Right atrium auricular region (tissue), 2 donors: ENCODE measurements around the gene IQGAP1. TPM values are rescaled to one million over a fixed set of nuclear protein-coding genes. Genes with fewer than 3 reads are reported as not detected.

Experiments
- DNase-seq: peaks from one replicate; pipeline ENCODE4 v3.0.0-alpha.2; 2019; ENCODE audit warnings: low spot score
- H3K27ac ChIP-seq, 2 donors: fragments of 200-600 bp; sonication (generic); 1 replicate in 1 of 2; 2 replicates in 1 of 2; pipeline ENCODE4 v1.5.1; 2016 to 2019
- H3K27me3 ChIP-seq, 2 donors: fragments of 200-600 bp; sonication (generic); one replicate each; pipeline versions ENCODE4 v1.5.1 to v1.6.0; 2017 to 2019
- H3K36me3 ChIP-seq: fragments of 200-600 bp; sonication (generic); one replicate; pipeline ENCODE4 v1.5.1; 2016
- H3K4me1 ChIP-seq, 2 donors: fragments of 200-600 bp; sonication (generic); one replicate each; pipeline versions ENCODE4 v1.5.1 to v1.6.0; 2017 to 2019
- H3K4me3 ChIP-seq, 2 donors: fragments of 200-600 bp; sonication (generic); 1 replicate in 1 of 2; 2 replicates in 1 of 2; pipeline ENCODE4 v1.5.1; 2017 to 2019; ENCODE audit warnings: mild to moderate bottlenecking in 1 of 2, moderate library complexity in 1 of 2
- H3K9me3 ChIP-seq, 2 donors: fragments of 200-600 bp; sonication (generic); one replicate each; pipeline ENCODE4 v1.5.1; 2019
- total RNA-seq, 2 donors: library from RNA; depleted of rRNA; stranded (reverse); fragments of >200 nt; gene quantifications; one replicate each; pipeline ENCODE4 v1.1.0, GENCODE V29; 2016
- TF ChIP-seq, protein P1 (sequence below), 2 donors: fragments of 200-600 bp; sonication (generic); IDR thresholded peaks; one replicate each; pipeline ENCODE4 v1.5.1; 2019; ENCODE audit warnings: antibody characterized with exemption in 2 of 2

The IQGAP1 gene
- total RNA-seq, 2 donors from 2014 or later: 56.5 to 96.3 TPM

DNA sequence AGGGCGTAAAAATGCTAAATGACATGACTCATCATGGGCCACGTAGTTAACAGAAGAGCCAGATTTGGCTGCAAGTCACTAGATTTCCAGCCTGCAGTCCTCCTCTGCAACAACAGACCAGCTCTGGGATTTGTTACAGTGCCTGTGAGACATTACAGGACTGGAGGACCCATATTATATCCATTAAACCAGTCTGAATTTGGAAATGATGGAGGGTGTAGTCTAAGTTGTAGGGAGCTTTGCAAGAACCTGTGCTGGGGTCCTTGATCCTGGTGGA lies 25.2 kb upstream of the IQGAP1 start:
- H3K36me3 ChIP-seq: peaks cover 17% of the 10 kb centered on the region
- DNase-seq: peak; percentile 70
- TF ChIP-seq, protein P1, sequence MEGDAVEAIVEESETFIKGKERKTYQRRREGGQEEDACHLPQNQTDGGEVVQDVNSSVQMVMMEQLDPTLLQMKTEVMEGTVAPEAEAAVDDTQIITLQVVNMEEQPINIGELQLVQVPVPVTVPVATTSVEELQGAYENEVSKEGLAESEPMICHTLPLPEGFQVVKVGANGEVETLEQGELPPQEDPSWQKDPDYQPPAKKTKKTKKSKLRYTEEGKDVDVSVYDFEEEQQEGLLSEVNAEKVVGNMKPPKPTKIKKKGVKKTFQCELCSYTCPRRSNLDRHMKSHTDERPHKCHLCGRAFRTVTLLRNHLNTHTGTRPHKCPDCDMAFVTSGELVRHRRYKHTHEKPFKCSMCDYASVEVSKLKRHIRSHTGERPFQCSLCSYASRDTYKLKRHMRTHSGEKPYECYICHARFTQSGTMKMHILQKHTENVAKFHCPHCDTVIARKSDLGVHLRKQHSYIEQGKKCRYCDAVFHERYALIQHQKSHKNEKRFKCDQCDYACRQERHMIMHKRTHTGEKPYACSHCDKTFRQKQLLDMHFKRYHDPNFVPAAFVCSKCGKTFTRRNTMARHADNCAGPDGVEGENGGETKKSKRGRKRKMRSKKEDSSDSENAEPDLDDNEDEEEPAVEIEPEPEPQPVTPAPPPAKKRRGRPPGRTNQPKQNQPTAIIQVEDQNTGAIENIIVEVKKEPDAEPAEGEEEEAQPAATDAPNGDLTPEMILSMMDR (IDR thresholded peaks at IDR 0.05): no peak
- H3K27ac ChIP-seq: peak overlapping the region; percentile 62 to 81
- H3K4me3 ChIP-seq: no peak overlapping the region
- H3K4me1 ChIP-seq: peaks cover 0 to 20% of the 10 kb centered on the region in 2 donors
- H3K9me3 ChIP-seq: no peaks in the 10 kb centered on the region
- H3K27me3 ChIP-seq: no peaks in the 10 kb centered on the region

- peaks cover 0 to 20% of the 10 kb centered on the region in 2 donors for H3K4me1 ChIP-seq
- H3K36me3 ChIP-seq: peaks cover 17% of the 10 kb centered on the region
- TF ChIP-seq, protein P1 (IDR thresholded peaks at IDR 0.05): no peak
- H3K9me3 ChIP-seq: no peaks in the 10 kb centered on the region
- no peak for DNase-seq
- no peak overlapping the region for H3K4me3 ChIP-seq
- H3K27ac ChIP-seq: no peak overlapping the region
- no peaks in the 10 kb centered on the region for H3K27me3 ChIP-seq
Observed at GRCh38 chr15:90364251-90364650, 23.8 kb upstream of the IQGAP1 start.

- H3K36me3 ChIP-seq: peaks cover 4% of the 10 kb centered on the region
- no peaks in the 10 kb centered on the region for H3K27me3 ChIP-seq
- H3K27ac ChIP-seq: no peak overlapping the region
- TF ChIP-seq, protein P1 (IDR thresholded peaks at IDR 0.05): no peak
- no peak for DNase-seq
- peaks cover 0 to 20% of the 10 kb centered on the region in 2 donors for H3K4me1 ChIP-seq
- no peaks in the 10 kb centered on the region for H3K9me3 ChIP-seq
- H3K4me3 ChIP-seq: no peak overlapping the region
Observed at GRCh38 chr15:90365414-90366055, 22.5 kb upstream of the IQGAP1 start.

- Histone ChIP-seq H3K9me3 (no peaks in the 10 kb centered on the region), H3K27ac (peak overlapping the region; percentile 37 to 55), H3K4me1 (peaks cover 0 to 10% of the 10 kb centered on the region in 2 donors), H3K36me3 (no peaks in the 10 kb centered on the region), H3K4me3 (no peak overlapping the region), H3K27me3 (no peaks in the 10 kb centered on the region)
- TF ChIP-seq, protein P1 (IDR thresholded peaks at IDR 0.05): no peak
- no peak for DNase-seq
Observed at GRCh38 chr15:90367576-90367975, 20.5 kb upstream of the IQGAP1 start.

GRCh38 chr15:90375071-90375470 lies 13.0 kb upstream of the IQGAP1 start:
- Histone ChIP-seq H3K27me3 (no peaks in the 10 kb centered on the region), H3K4me1 (no peaks in the 10 kb centered on the region), H3K36me3 (no peaks in the 10 kb centered on the region), H3K27ac (no peak overlapping the region), H3K9me3 (peaks cover 0 to 8% of the 10 kb centered on the region in 2 donors), H3K4me3 (no peak overlapping the region)
- TF ChIP-seq, protein P1 (IDR thresholded peaks at IDR 0.05): no peak
- no peak for DNase-seq

- H3K27ac ChIP-seq: peak overlapping the region in 1 of 2 donors; percentile 35
Observed at GRCh38 chr15:90376789-90377188, 11.3 kb upstream of the IQGAP1 start.

More at GRCh38 chr15:90376789-90377188, 11.3 kb upstream of the IQGAP1 start:
- peaks cover 0 to 8% of the 10 kb centered on the region in 2 donors for H3K9me3 ChIP-seq
- H3K4me3 ChIP-seq: no peak overlapping the region
- no peaks in the 10 kb centered on the region for H3K27me3 ChIP-seq
- DNase-seq: no peak
- TF ChIP-seq, protein P1 (IDR thresholded peaks at IDR 0.05): no peak
- no peaks in the 10 kb centered on the region for H3K4me1 ChIP-seq
- no peaks in the 10 kb centered on the region for H3K36me3 ChIP-seq
